NCI-H748 (cell line): Measurements from ENCODE around the gene COL17A1.

Source experiments
- DNase-seq: peaks from one replicate; lab custom pipeline; 2025; ENCODE audit not compliant: unreplicated experiment; lab: John Stamatoyannopoulos, UW

COL17A1 gene

GRCh38 chr10:104034401-104035193, 51.1 kb downstream of the COL17A1 start:
- no peak for DNase-seq

- no peak for DNase-seq
These were observed 51.7 kb downstream of the COL17A1 start for GRCh38 chr10:104033966-104034365.

- DNase-seq = no peak
These were observed 52.2 kb downstream of the COL17A1 start for GRCh38 chr10:104033401-104033930.

GRCh38 chr10:104032144-104032775, 53.4 kb downstream of the COL17A1 start:
- no peak for DNase-seq

- DNase-seq = no peak
These were observed 54.0 kb downstream of the COL17A1 start for GRCh38 chr10:104031631-104032030.

- DNase-seq = no peak
These were observed 56.2 kb downstream of the COL17A1 start for GRCh38 chr10:104029521-104029860.

- DNase-seq = no peak
These were observed 56.7 kb downstream of the COL17A1 start for GRCh38 chr10:104028823-104029520.

- no peak for DNase-seq
These were observed 57.5 kb downstream of the COL17A1 start for GRCh38 chr10:104028146-104028545.

GRCh38 chr10:104026762-104027161, 58.9 kb downstream of the COL17A1 start:
- DNase-seq = no peak

- DNase-seq = no peak
These were observed 60.2 kb downstream of the COL17A1 start for GRCh38 chr10:104025524-104025923.

- DNase-seq = no peak
These were observed 63.7 kb downstream of the COL17A1 start for GRCh38 chr10:104022026-104022425.

GRCh38 chr10:104021246-104021645, 64.4 kb downstream of the COL17A1 start:
- DNase-seq = no peak

- no peak for DNase-seq
These were observed 65.7 kb downstream of the COL17A1 start for GRCh38 chr10:104020020-104020419.

- no peak for DNase-seq
These were observed 67.2 kb downstream of the COL17A1 start for GRCh38 chr10:104018471-104018870.

GRCh38 chr10:104016661-104017060, 69.0 kb downstream of the COL17A1 start:
- no peak for DNase-seq

- no peak for DNase-seq
These were observed 71.5 kb downstream of the COL17A1 start for GRCh38 chr10:104014176-104014575.

GRCh38 chr10:104013489-104013888, 72.2 kb downstream of the COL17A1 start:
- no peak for DNase-seq

- DNase-seq = no peak
These were observed 73.8 kb downstream of the COL17A1 start for GRCh38 chr10:104011904-104012303.

- DNase-seq = no peak
These were observed 80.4 kb downstream of the COL17A1 start for GRCh38 chr10:104005172-104005863.

GRCh38 chr10:104002911-104003310, 82.8 kb downstream of the COL17A1 start:
- DNase-seq = no peak

GRCh38 chr10:103998805-103999204, 86.9 kb downstream of the COL17A1 start:
- no peak for DNase-seq
